GM21723 (cell line): ENCODE data around the gene PSAPL1.

Source experiments
- ATAC-seq: cut with Tn5 transposase; IDR thresholded peaks from one replicate; pipeline ENCODE4 v1.9.1; 2021; ENCODE audit warnings: mild to moderate bottlenecking, moderate library complexity; ENCODE audit not compliant: unreplicated experiment

PSAPL1 gene

GRCh38 chr4:7431696-7432530, 2.8 kb downstream of the PSAPL1 start:
- ATAC-seq, result no peak

- no peak for ATAC-seq
Measured at GRCh38 chr4:7430965-7431695, 3.6 kb downstream of the PSAPL1 start.

GRCh38 chr4:7430368-7430964, 4.3 kb downstream of the PSAPL1 start:
- no peak for ATAC-seq

GRCh38 chr4:7429601-7430078, 5.1 kb downstream of the PSAPL1 start:
- ATAC-seq, result no peak

GRCh38 chr4:7429069-7429416, 5.7 kb downstream of the PSAPL1 start:
- ATAC-seq, result no peak

GRCh38 chr4:7428261-7429068, 6.3 kb downstream of the PSAPL1 start:
- no peak for ATAC-seq

- no peak for ATAC-seq
Measured at GRCh38 chr4:7427831-7428260, 6.9 kb downstream of the PSAPL1 start.

GRCh38 chr4:7427361-7427760, 7.4 kb downstream of the PSAPL1 start:
- ATAC-seq, result no peak

GRCh38 chr4:7426525-7427171, 8.1 kb downstream of the PSAPL1 start:
- no peak for ATAC-seq

GRCh38 chr4:7425591-7426468, 8.9 kb downstream of the PSAPL1 start:
- ATAC-seq, result no peak

GRCh38 chr4:7425124-7425523, 9.6 kb downstream of the PSAPL1 start:
- ATAC-seq, result no peak

- ATAC-seq, result no peak
Measured at GRCh38 chr4:7424553-7425111, 10.1 kb downstream of the PSAPL1 start.

GRCh38 chr4:7423801-7424552, 10.8 kb downstream of the PSAPL1 start:
- ATAC-seq, result no peak

- no peak for ATAC-seq
Measured at GRCh38 chr4:7423391-7423790, 11.3 kb downstream of the PSAPL1 start.

GRCh38 chr4:7422898-7423180, 11.9 kb downstream of the PSAPL1 start:
- ATAC-seq, result no peak

GRCh38 chr4:7422151-7422897, 12.4 kb downstream of the PSAPL1 start:
- no peak for ATAC-seq

GRCh38 chr4:7421356-7422150, 13.2 kb downstream of the PSAPL1 start:
- no peak for ATAC-seq
